ENCODE data around the gene SPDYE3. TPM values are rescaled to one million over a fixed set of nuclear protein-coding genes. Genes with fewer than 3 reads are reported as not detected.
"Not testable (repeated sequence)": the region's sequence is repeated elsewhere in the genome, so short reads cannot be mapped to it uniquely, and the experiment has no call there.

Gene SPDYE3
- total RNA-seq, 1 experiment from 2014 or later, result not detected

DNA sequence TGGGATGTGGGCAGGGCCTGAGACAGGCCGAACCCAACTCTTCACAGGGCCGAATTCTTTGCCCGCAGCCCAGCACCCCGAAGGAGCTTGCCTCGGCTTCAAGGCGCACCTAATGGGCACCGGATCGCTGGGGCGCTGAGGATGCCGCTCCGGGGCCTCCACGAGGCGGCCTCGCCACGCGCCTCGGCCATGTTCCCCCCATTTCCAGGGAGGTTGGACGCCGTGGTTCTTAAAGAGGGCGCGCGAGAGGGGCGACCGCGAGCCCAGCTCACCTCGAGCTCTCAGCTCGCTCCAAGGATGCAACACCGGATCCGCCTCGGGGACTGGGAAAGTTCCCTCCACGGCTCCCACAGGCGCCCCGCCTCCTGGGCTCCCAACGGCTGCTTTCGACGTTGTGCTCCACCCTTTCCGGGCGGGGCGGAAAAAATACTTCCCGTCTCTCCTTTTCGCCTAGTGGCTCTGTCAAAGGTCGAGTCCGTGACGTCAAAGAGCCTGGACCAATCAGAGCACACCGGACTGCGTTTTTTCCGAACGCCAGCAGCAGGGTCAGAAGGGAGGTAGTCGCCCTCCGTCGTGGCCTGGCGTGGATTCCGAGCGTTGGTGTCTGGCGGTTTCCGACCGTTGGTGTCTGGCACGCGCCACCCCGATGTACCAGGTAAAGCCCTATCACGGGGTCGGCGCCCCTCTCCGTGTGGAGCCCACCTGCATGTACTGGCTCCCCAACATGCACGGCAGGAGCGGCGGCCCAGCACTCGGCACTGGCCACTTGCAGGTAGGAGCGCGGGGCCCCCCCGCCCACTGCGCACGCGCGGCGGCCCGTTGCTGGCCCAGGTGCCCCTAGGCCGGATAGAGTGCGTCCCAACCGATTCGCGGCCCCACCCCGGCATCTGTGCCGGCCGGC lies 28.3 kb downstream of the SPDYE3 start:
- H2AK5ac ChIP-seq (ENCODE audit: insufficient read length, low read length); H4K8ac ChIP-seq (replicated peaks; ENCODE audit: insufficient read length, low read depth, low read length); H4K5ac ChIP-seq (ENCODE audit: insufficient read length, low read depth, low read length); H3K23me2 ChIP-seq (ENCODE audit: insufficient read length, low read depth, low read length, poor library complexity, severe bottlenecking); H2AFZ ChIP-seq (ENCODE audit: low read length); H3K23ac ChIP-seq (ENCODE audit: insufficient read length, low read depth, low read length); H3K79me2 ChIP-seq (ENCODE audit: insufficient read depth, low read length); H3K79me1 ChIP-seq (ENCODE audit: insufficient read depth, low read depth, low read length, poor library complexity, severe bottlenecking); H3K56ac ChIP-seq (ENCODE audit: insufficient read length, low read depth, low read length); H3K9me3 ChIP-seq (ENCODE audit: control insufficient read depth, low read depth, low read length); H2BK20ac ChIP-seq (ENCODE audit: low read depth, low read length, poor library complexity, severe bottlenecking); H3K27ac ChIP-seq (ENCODE audit: insufficient read length, low read depth, low read length); H3K4me1 ChIP-seq (ENCODE audit: insufficient read depth, low read length); H3K4ac ChIP-seq (ENCODE audit: low read depth, low read length); H3K9me3 Mint-ChIP-seq; H4K91ac ChIP-seq (ENCODE audit: insufficient read length, low read depth, low read length); H2BK5ac ChIP-seq (ENCODE audit: insufficient read length, low read length); H2BK12ac ChIP-seq (ENCODE audit: insufficient read length, low read depth, low read length); H2BK120ac ChIP-seq (ENCODE audit: low read depth, low read length, poor library complexity, severe bottlenecking); H3K27me3 ChIP-seq (ENCODE audit: insufficient read depth, low read length); H3K4me2 ChIP-seq (ENCODE audit: insufficient read depth, insufficient read length, low read length); H2BK15ac ChIP-seq (ENCODE audit: low read depth, low read length); H3T11ph ChIP-seq (ENCODE audit: low read length); H3K27me3 Mint-ChIP-seq (ENCODE audit: low read depth); H4K20me1 ChIP-seq (ENCODE audit: control insufficient read depth, insufficient read depth, insufficient read length): not testable (repeated sequence)
- Histone ChIP-seq H3K18ac (ENCODE audit: insufficient read length, low read depth, low read length) (peak overlapping the region; percentile 87), H3K9ac (ENCODE audit: extremely low read depth, insufficient read length, low read length) (peak overlapping the region; percentile 75), H3K14ac (ENCODE audit: insufficient read depth, low read length) (peak overlapping the region; percentile 87)
- DNase-seq, result peak; percentile 94
- no CpG with 5 or more reads among the region's 85 CpGs for WGBS (ENCODE audit: extremely low coverage, insufficient read length, low lambda C conversion rate)
- H3K27ac Mint-ChIP-seq, result peak overlapping the region; percentile 95 to 99 (median 97); a peak in 6 of 7 replicates
- peaks cover 11 to 35% (median 31%) of the 10 kb centered on the region in 3 experiments; a peak in 6 of 7 replicates for H3K36me3 Mint-ChIP-seq (ENCODE audit: insufficient read depth in 1 of 3, low read depth in 3 of 3)
- peaks cover 8 to 10% of the 10 kb centered on the region in 2 experiments for H3K4me1 Mint-ChIP-seq
- H3K4me3 Mint-ChIP-seq, result peak overlapping the region; percentile 91 to 95

DNA sequence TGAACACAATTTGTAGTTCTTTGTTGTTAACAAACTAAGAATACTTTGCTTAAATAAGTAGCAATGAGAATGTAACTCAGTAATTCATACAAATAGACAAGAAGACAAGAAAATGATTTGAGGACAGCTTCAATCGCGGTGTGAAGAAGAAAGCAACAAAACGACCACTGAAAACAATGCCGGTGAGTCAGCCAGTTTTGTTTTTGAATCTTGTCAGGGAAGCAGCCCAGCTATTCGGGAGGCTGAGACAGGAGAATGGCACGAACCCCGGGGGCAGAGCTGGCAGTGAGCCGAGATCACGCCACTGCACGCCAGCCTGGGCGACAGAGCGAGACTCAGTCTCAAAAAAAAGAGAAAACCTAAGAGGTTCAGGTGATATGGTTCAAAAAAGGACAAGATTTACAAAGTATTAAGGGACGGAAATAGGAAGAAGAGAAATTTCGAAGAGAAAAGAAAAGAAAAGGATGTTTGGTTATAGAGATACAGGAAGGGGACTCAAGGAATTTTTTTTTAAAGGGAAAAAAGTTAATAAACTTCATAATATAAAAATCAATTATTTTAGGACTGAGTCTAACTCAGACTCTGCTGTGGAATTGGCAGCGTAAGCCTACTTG lies 30.7 kb downstream of the SPDYE3 start:
- not testable (repeated sequence) for H3K4me2 ChIP-seq (ENCODE audit: insufficient read depth, insufficient read length, low read length); H3K79me2 ChIP-seq (ENCODE audit: insufficient read depth, low read length)
- DNase-seq, result peak; percentile 18

More for the DNA sequence above, 30.7 kb downstream of the SPDYE3 start:
- H3K4me1 Mint-ChIP-seq, result peaks cover 8 to 14% of the 10 kb centered on the region in 2 experiments
- not testable (repeated sequence) for H3K27me3 ChIP-seq (ENCODE audit: insufficient read depth, low read length); H4K5ac ChIP-seq (ENCODE audit: insufficient read length, low read depth, low read length); H2BK15ac ChIP-seq (ENCODE audit: low read depth, low read length); H2AFZ ChIP-seq (ENCODE audit: low read length); H3K9me3 Mint-ChIP-seq; H2BK5ac ChIP-seq (ENCODE audit: insufficient read length, low read length); H3K14ac ChIP-seq (ENCODE audit: insufficient read depth, low read length); H3K4me1 ChIP-seq (ENCODE audit: insufficient read depth, low read length); H2AK5ac ChIP-seq (ENCODE audit: insufficient read length, low read length); H4K20me1 ChIP-seq (ENCODE audit: control insufficient read depth, insufficient read depth, insufficient read length); H3K23me2 ChIP-seq (ENCODE audit: insufficient read length, low read depth, low read length, poor library complexity, severe bottlenecking); H3K9me3 ChIP-seq (ENCODE audit: control insufficient read depth, low read depth, low read length); H3K4ac ChIP-seq (ENCODE audit: low read depth, low read length); H3K23ac ChIP-seq (ENCODE audit: insufficient read length, low read depth, low read length); H2BK120ac ChIP-seq (ENCODE audit: low read depth, low read length, poor library complexity, severe bottlenecking); H3K9ac ChIP-seq (ENCODE audit: extremely low read depth, insufficient read length, low read length); H3K18ac ChIP-seq (ENCODE audit: insufficient read length, low read depth, low read length); H2BK20ac ChIP-seq (ENCODE audit: low read depth, low read length, poor library complexity, severe bottlenecking); H3K27me3 Mint-ChIP-seq (ENCODE audit: low read depth); H2BK12ac ChIP-seq (ENCODE audit: insufficient read length, low read depth, low read length); H3K27ac ChIP-seq (ENCODE audit: insufficient read length, low read depth, low read length); H3K56ac ChIP-seq (ENCODE audit: insufficient read length, low read depth, low read length); H3K79me1 ChIP-seq (ENCODE audit: insufficient read depth, low read depth, low read length, poor library complexity, severe bottlenecking); H4K91ac ChIP-seq (ENCODE audit: insufficient read length, low read depth, low read length); H4K8ac ChIP-seq (replicated peaks; ENCODE audit: insufficient read length, low read depth, low read length); H3T11ph ChIP-seq (ENCODE audit: low read length)
- H3K36me3 Mint-ChIP-seq (ENCODE audit: insufficient read depth in 1 of 3, low read depth in 3 of 3), result peaks cover 25 to 52% (median 49%) of the 10 kb centered on the region in 3 experiments
- H3K27ac Mint-ChIP-seq, result peak overlapping the region in 2 of 3 experiments; percentile 15 to 34; a peak in 2 of 7 replicates
- no CpG with 5 or more reads among the region's 15 CpGs for WGBS (ENCODE audit: extremely low coverage, insufficient read length, low lambda C conversion rate)
- peak overlapping the region; percentile 23 to 64; a peak in 3 of 5 replicates for H3K4me3 Mint-ChIP-seq

Data from H9 (cell line).